K562 (cell line): ENCODE results near the gene PSMD8. TPM values are rescaled to one million over a fixed set of nuclear protein-coding genes. Genes with fewer than 3 reads are reported as not detected.
A peak's percentile ranks its signal among the peaks of the same experiment; 100 is the strongest.

Experiments used
- FOXA3 ChIP-seq, 2 experiments: fragments of 450-650 bp in 1 of 2; sonication (generic) in 1 of 2; formaldehyde crosslinking; IDR thresholded peaks in 1 of 2; conservative IDR thresholded peaks in 1 of 2; 2 replicates each; pipeline versions ENCODE4 v1.4.0 to v1.8.0; 2020 to 2022; ENCODE audit warnings: mild to moderate bottlenecking in 2 of 2, missing genetic modification reagents in 1 of 2
- KHSRP ChIP-seq: fragments of 450-650 bp; IDR thresholded peaks from 2 replicates; pipeline ENCODE4 v1.6.1; 2017
- MAZ ChIP-seq, 2 experiments: fragments of 450-650 bp in 1 of 2; sonication (generic) in 1 of 2; formaldehyde crosslinking; IDR thresholded peaks in 1 of 2; conservative IDR thresholded peaks in 1 of 2; 2 replicates each; pipeline versions ENCODE4 v1.4.0 to v1.5.0; 2020; ENCODE audit warnings: mild to moderate bottlenecking in 1 of 2, missing genetic modification reagents in 1 of 2
- PTBP1 ChIP-seq: fragments of 200-400 bp; formaldehyde crosslinking; IDR thresholded peaks from 2 replicates; pipeline ENCODE4 v1.6.1; 2017; ENCODE audit warnings: low read depth, low read length
- RBM15 ChIP-seq: fragments of 200-400 bp; formaldehyde crosslinking; IDR thresholded peaks from 2 replicates; pipeline ENCODE4 v1.6.1; 2018; ENCODE audit warnings: mild to moderate bottlenecking, low read length, moderate library complexity; ENCODE audit not compliant: insufficient read depth
- SETDB1 ChIP-seq: IDR thresholded peaks from one replicate; pipeline ENCODE4 v1.6.1; 2012; ENCODE audit warnings: low read length, control low read depth, inconsistent platforms
- SMAD1 ChIP-seq: fragments of 150-350 bp; IDR thresholded peaks from 2 replicates; pipeline ENCODE4 v1.6.1; 2014; ENCODE audit warnings: low read length, low read depth; ENCODE audit not compliant: partially characterized antibody
- SMAD2 ChIP-seq: fragments of 150-350 bp; IDR thresholded peaks from 2 replicates; pipeline ENCODE4 v1.6.1; 2014; ENCODE audit warnings: low read depth, mild to moderate bottlenecking, low read length
- THRB ChIP-seq: fragments of 450-650 bp; formaldehyde crosslinking; conservative IDR thresholded peaks from 2 replicates; pipeline ENCODE4 v1.4.0; 2022; ENCODE audit warnings: mild to moderate bottlenecking, missing genetic modification characterization
- TSHZ1 ChIP-seq: fragments of 250-450 bp; sonication (Bioruptor Pico); IDR thresholded peaks from 2 replicates; pipeline ENCODE4 v1.4.0; 2020; ENCODE audit warnings: mild to moderate bottlenecking, moderate library complexity
- ZBTB43 ChIP-seq: sonication (generic); formaldehyde crosslinking; IDR thresholded peaks from 2 replicates; pipeline ENCODE4 v1.8.0; 2023; ENCODE audit warnings: mild to moderate bottlenecking, missing genetic modification reagents
- polyA plus RNA-seq, 8 experiments: library from polyadenylated mRNA; depleted of rRNA in 4 of 8; stranded (reverse) in 5 of 8; unstranded in 3 of 8; fragments of >200 nt; fragmentation: Nextera tagmentation in 2 of 8; fragmentation: Illumina TruSeq in 1 of 8; extraction: Ambion mirVana in 2 of 8; extraction: Trizol in 1 of 8; gene quantifications; 2 replicates each; pipeline versions ENCODE4 v1.2.1 to v1.2.3, GENCODE V29; 2011 to 2014; ENCODE audit warnings: inconsistent platforms in 1 of 8, missing spikeins in 1 of 8
- total RNA-seq, 7 experiments: library from RNA; depleted of rRNA in 6 of 7; stranded (reverse); fragments of >200 nt in 6 of 7; fragmentation: Illumina TruSeq in 2 of 7; extraction: Trizol in 2 of 7; gene quantifications; 2 replicates each; pipeline versions ENCODE4 v1.2.1 to v1.2.3, GENCODE V29; 2011 to 2021; ENCODE audit warnings: low replicate concordance in 1 of 7
- TF ChIP-seq, protein P1 (sequence below), 2 experiments: fragments of 450-650 bp; formaldehyde crosslinking in 1 of 2; IDR thresholded peaks; 2 replicates each; pipeline versions ENCODE4 v1.4.0 to v1.6.1; 2014 to 2020; ENCODE audit warnings: mild to moderate bottlenecking in 2 of 2, borderline replicate concordance in 1 of 2, low read depth in 1 of 2

PSMD8 gene
- total and polyA plus RNA-seq, 9 of the 15 experiments (the other 6 are each of a cell fraction or from before 2014, with no cell fraction given) = 130 to 583 (median 315) TPM

- TF ChIP-seq, protein P1, sequence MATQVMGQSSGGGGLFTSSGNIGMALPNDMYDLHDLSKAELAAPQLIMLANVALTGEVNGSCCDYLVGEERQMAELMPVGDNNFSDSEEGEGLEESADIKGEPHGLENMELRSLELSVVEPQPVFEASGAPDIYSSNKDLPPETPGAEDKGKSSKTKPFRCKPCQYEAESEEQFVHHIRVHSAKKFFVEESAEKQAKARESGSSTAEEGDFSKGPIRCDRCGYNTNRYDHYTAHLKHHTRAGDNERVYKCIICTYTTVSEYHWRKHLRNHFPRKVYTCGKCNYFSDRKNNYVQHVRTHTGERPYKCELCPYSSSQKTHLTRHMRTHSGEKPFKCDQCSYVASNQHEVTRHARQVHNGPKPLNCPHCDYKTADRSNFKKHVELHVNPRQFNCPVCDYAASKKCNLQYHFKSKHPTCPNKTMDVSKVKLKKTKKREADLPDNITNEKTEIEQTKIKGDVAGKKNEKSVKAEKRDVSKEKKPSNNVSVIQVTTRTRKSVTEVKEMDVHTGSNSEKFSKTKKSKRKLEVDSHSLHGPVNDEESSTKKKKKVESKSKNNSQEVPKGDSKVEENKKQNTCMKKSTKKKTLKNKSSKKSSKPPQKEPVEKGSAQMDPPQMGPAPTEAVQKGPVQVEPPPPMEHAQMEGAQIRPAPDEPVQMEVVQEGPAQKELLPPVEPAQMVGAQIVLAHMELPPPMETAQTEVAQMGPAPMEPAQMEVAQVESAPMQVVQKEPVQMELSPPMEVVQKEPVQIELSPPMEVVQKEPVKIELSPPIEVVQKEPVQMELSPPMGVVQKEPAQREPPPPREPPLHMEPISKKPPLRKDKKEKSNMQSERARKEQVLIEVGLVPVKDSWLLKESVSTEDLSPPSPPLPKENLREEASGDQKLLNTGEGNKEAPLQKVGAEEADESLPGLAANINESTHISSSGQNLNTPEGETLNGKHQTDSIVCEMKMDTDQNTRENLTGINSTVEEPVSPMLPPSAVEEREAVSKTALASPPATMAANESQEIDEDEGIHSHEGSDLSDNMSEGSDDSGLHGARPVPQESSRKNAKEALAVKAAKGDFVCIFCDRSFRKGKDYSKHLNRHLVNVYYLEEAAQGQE (IDR thresholded peaks at IDR 0.05; ENCODE audit: borderline replicate concordance) = no peak
- TF ChIP-seq, protein P1 (CRISPR knock-in tag; IDR thresholded peaks at IDR 0.05; ENCODE audit: low read depth) = no peak
- TF ChIP-seq FOXA3 (CRISPR knock-in tag; conservative IDR thresholded peaks at IDR 0.05 in 1 of 2, IDR thresholded peaks at IDR 0.05 in 1 of 2) (no peak), SETDB1 (no peak), RBM15 (no peak), SMAD1 (no peak), KHSRP (no peak), SMAD2 (no peak), ZBTB43 (CRISPR knock-in tag) (no peak), PTBP1 (no peak), MAZ (CRISPR knock-in tag; conservative IDR thresholded peaks at IDR 0.05 in 1 of 2, IDR thresholded peaks at IDR 0.05 in 1 of 2) (peak; percentile 78 to 89), TSHZ1 (CRISPR knock-in tag) (no peak), THRB (CRISPR knock-in tag) (peak; percentile 89; the same call in 1 of the 2 replicates)
These were observed 38.3 kb upstream of the PSMD8 start (continued) for GRCh38 chr19:38335949-38336637.
